GM20000 (cell line): Measurements from ENCODE around the gene DEGS2.

Experiments
- DNase-seq: peaks from one replicate; pipeline ENCODE4 v3.0.0; 2012; ENCODE audit warnings: low spot score
- CTCF ChIP-seq: IDR thresholded peaks from 2 replicates; pipeline ENCODE4 v1.5.1; 2012; ENCODE audit warnings: mild to moderate bottlenecking, control low read depth; ENCODE audit errors: extremely low read depth, missing control alignments

Gene DEGS2

GRCh38 chr14:100149851-100150611 is 9.4 kb downstream of the DEGS2 start:
- DNase-seq = no peak
- no peak for TF ChIP-seq CTCF

DNA sequence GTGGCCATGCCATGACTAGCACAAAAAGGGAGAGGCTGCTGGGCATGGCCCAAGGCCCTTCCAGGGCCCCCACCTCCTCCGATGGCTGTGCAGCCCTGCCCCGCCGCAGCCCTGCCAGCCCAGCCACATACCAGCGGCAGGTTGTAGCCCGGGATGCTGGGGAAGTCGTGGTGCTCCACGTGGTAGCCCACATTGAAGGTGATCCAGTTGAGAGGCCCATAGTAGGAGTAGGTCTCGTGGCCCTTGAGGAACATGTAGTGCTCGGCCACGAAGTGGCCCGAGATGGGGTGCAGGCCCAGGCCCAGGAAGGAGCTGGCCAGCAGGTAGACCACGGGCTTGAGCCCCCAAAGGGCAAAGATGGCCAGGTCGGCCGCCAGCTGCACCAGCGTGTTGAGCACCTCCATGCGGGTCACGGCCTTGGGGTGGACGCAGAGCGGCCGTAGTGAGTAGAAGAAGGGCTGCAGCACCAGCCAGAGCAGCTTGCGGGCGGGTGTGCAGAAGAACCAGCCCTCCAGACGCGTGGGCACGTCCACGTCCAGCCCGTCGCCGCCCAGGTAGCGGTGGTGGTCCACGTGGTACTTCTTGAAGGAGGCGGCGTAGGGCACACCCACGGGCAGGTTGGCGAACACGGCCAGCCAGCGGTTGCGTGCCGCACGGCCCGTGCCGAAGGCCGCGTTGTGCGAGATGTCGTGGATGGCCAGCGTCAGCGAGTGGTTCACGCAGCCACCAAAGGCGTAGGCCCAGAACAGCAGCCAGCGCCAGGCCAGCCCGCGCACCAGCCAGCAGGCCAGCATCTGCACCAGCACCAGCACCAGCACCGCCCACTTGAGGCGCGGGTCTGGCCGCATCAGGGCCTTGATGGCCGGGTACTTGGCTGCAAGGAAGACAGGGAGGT is 10.4 kb downstream of the DEGS2 start:
- TF ChIP-seq CTCF = no peak
- no peak for DNase-seq

GRCh38 chr14:100147691-100148464 is 11.6 kb downstream of the DEGS2 start:
- no peak for DNase-seq
- TF ChIP-seq CTCF = no peak

- peak; percentile 67 for DNase-seq
- TF ChIP-seq CTCF = no peak
Observed at GRCh38 chr14:100147181-100147631, 12.2 kb downstream of the DEGS2 start.

DNA sequence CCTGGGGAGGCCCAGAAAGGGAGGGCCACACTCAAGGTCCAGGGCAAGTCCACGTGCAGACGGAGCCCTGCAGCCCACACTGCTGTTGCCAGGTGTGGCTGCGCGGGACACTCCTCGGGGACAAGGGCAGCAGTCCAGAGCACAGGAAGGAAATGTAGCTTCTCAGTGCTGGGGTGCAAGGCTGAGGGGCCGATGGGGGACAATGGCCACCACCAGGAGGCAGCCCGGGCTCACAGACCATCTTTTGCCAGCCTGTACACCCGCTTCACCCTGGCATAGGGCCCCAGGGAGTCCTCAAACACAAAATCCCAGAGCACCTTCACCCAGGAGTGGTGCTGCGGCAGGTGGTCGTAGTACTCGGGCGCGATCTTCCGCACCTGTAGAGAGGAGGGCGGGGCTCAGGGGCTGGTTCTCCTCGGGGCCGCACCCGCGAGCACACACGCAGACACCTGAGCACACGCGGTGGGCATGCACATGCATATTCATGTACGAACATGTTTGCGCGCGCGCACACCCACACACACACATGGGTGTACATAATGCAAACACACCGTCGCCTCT is 12.8 kb downstream of the DEGS2 start:
- no peak for DNase-seq
- no peak for TF ChIP-seq CTCF

DNA sequence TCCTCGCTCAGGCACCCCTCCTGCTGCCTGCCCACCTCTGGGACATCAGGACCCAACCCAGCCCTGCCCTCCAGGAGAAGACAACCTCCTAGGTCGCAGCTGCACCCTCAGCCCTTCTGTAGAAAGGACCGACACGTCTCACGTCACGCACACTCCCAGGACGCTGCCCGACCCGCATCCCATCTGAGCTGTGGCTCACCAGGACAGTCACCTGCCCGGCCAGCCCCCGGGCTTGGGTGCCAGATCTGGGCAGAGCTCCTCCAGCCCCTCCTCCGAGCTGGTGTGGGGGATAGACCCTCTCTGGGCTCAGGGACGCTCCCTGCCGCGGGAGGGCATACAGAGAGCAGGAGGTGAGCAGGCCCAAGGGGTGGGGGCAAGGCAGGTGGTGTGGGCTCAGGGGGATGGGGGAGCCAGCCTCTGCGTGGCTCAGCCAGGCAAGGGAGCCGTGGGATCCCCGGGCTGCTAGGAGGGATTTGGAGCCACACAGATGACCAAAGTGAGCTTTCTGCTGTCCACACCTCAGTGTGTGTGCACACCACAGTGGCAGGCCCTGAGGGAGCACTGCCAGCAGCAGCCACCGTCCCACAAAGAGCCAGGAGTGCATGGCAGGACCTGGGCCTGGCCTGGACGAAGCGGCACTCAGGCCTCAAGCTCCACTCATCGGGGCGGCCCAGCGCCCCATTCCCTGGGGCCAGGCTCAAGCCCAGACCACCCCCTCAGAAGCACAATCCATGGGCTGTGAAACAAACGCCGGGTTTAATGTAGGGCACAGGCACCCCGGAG is 13.6 kb downstream of the DEGS2 start:
- DNase-seq = no peak
- no peak for TF ChIP-seq CTCF
